Measurements from ENCODE around the gene UPP1. TPM values are rescaled to one million over a fixed set of nuclear protein-coding genes. Genes with fewer than 3 reads are reported as not detected.
"Not testable (repeated sequence)": the region's sequence is repeated elsewhere in the genome, so short reads cannot be mapped to it uniquely, and the experiment has no call there.

UPP1 gene
- total RNA-seq, 1 donor from 2014 or later = 48.5 TPM

DNA sequence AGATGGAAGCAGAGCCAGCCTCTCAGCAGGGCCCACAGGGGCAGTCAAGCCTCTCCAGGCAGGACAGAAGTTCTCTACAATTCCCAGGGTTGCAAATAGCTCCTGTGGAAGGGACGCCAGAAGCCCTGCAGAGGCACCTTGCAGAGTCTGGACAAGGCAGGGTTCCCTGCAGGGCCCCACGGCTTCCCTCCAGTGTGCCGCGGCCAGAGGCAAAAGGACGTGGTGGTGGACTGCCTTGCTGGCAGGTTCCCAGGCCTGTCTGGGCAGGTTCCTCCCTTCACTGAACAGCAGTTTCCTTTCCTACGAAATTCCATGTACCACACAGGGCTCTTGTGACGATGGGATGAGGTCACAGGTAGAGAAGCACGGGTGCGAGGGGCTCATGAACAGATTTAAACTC is 25.1 kb downstream of the UPP1 start:
- Mint-ChIP-seq H3K27ac (ENCODE audit: unreplicated experiment) (no peak overlapping the region), H3K36me3 (ENCODE audit: low read depth) (no peaks in the 10 kb centered on the region), H3K4me3 (ENCODE audit: unreplicated experiment) (no peak overlapping the region), H3K9me3 (ENCODE audit: low read depth) (no peaks in the 10 kb centered on the region), H3K27me3 (ENCODE audit: low read depth) (no peaks in the 10 kb centered on the region), H3K4me1 (ENCODE audit: low read depth) (peaks cover 15% of the 10 kb centered on the region)
- TF ChIP-seq, protein P1, sequence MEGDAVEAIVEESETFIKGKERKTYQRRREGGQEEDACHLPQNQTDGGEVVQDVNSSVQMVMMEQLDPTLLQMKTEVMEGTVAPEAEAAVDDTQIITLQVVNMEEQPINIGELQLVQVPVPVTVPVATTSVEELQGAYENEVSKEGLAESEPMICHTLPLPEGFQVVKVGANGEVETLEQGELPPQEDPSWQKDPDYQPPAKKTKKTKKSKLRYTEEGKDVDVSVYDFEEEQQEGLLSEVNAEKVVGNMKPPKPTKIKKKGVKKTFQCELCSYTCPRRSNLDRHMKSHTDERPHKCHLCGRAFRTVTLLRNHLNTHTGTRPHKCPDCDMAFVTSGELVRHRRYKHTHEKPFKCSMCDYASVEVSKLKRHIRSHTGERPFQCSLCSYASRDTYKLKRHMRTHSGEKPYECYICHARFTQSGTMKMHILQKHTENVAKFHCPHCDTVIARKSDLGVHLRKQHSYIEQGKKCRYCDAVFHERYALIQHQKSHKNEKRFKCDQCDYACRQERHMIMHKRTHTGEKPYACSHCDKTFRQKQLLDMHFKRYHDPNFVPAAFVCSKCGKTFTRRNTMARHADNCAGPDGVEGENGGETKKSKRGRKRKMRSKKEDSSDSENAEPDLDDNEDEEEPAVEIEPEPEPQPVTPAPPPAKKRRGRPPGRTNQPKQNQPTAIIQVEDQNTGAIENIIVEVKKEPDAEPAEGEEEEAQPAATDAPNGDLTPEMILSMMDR (IDR thresholded peaks at IDR 0.05) = no peak
- no peak for DNase-seq (ENCODE audit: low spot score)

DNA sequence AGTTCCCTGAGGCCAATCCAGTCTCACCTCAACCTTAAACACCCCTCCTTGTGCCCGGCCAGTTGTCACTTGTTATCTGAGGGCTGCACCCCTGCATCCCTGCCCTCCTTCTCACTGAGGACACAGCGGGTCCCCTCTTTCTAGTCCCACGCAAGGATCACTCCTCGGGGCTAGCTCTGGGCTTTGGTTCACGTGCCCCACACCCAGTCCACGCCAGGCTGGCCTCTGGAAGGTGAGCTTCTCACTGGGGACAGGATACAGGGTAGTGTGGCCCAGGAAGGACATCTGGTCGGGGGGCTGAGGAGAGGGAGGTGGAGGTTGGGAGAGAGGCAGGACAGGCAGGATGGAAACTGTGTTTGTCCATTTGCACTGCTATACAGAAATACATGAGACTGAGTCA is 25.5 kb downstream of the UPP1 start:
- TF ChIP-seq, protein P1 (IDR thresholded peaks at IDR 0.05) = no peak
- peaks cover 15% of the 10 kb centered on the region for H3K4me1 Mint-ChIP-seq (ENCODE audit: low read depth)
- H3K27ac Mint-ChIP-seq (ENCODE audit: unreplicated experiment) = no peak overlapping the region
- H3K27me3 Mint-ChIP-seq (ENCODE audit: low read depth) = no peaks in the 10 kb centered on the region
- no peaks in the 10 kb centered on the region for H3K36me3 Mint-ChIP-seq (ENCODE audit: low read depth)
- H3K4me3 Mint-ChIP-seq (ENCODE audit: unreplicated experiment) = no peak overlapping the region
- DNase-seq (ENCODE audit: low spot score) = no peak
- H3K9me3 Mint-ChIP-seq (ENCODE audit: low read depth) = no peaks in the 10 kb centered on the region

DNA sequence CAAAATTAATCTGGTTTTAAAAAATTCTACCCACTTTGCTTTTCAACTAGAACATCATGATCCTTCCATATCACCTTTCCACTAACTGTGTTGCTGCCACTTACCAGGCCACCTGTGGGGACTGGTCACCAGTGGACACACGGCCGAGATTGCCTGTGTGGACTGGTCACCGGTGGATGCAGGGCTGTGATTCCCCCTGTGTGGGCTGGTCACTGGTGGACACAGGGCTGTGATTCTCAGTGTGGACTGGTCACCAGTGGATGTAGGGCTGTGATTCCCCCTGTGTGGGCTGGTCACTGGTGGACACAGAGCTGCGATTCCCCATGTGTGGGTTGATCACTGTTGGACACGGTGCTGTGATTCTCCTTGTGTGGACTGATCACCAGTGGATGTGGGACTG is 27.0 kb downstream of the UPP1 start:
- Mint-ChIP-seq H3K27ac (ENCODE audit: unreplicated experiment) (no peak overlapping the region), H3K9me3 (ENCODE audit: low read depth) (no peaks in the 10 kb centered on the region), H3K36me3 (ENCODE audit: low read depth) (no peaks in the 10 kb centered on the region), H3K4me1 (ENCODE audit: low read depth) (peaks cover 15% of the 10 kb centered on the region), H3K27me3 (ENCODE audit: low read depth) (no peaks in the 10 kb centered on the region), H3K4me3 (ENCODE audit: unreplicated experiment) (no peak overlapping the region)
- TF ChIP-seq, protein P1 (IDR thresholded peaks at IDR 0.05) = no peak
- no peak for DNase-seq (ENCODE audit: low spot score)

DNA sequence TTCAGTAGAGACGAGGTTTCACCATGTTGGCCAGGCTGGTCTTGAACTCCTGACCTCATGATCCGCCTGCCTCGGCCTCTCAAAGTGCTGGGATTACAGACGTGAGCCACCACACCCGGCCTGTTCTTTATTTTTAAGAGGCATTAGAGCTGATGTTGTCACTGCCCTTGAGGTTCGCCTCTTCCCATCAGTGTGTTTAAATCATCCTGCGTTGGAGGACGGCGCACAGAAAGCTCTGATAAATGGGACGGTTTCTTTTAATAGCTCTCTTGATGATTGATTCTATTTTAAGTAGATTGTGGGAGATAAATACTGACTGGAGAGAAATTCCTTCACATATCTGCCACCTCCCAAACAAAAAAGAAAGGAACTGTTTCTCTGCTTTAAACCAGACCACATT is 29.0 kb downstream of the UPP1 start:
- H3K27ac Mint-ChIP-seq (ENCODE audit: unreplicated experiment) = no peak overlapping the region

DNA sequence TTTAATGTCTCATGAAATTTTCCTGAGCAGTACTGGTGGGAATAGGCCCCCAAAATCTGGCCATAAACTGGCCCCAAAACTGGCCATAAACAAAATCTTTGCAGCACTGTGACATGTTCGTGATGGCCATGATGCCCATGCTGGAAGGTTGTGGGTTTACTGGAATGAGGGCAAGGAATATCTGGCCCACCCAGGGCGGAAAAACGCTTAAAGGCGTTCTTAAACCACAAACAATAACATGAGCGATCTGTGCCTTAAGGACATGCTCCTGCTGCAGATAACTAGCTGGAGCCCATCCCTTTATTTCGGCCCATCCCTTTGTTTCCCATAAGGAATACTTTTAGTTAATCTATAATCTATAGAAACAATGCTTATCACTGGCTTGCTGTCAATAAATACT is 31.5 kb downstream of the UPP1 start:
- not testable (repeated sequence) for DNase-seq (ENCODE audit: low spot score)

More for the DNA sequence above, 29.0 kb downstream of the UPP1 start:
- no peak for DNase-seq (ENCODE audit: low spot score)
- Mint-ChIP-seq H3K9me3 (ENCODE audit: low read depth) (peaks cover 10% of the 10 kb centered on the region), H3K36me3 (ENCODE audit: low read depth) (peaks cover 3% of the 10 kb centered on the region), H3K4me3 (ENCODE audit: unreplicated experiment) (no peak overlapping the region), H3K4me1 (ENCODE audit: low read depth) (peaks cover 3% of the 10 kb centered on the region), H3K27me3 (ENCODE audit: low read depth) (no peaks in the 10 kb centered on the region)
- TF ChIP-seq, protein P1 (IDR thresholded peaks at IDR 0.05) = no peak

DNA sequence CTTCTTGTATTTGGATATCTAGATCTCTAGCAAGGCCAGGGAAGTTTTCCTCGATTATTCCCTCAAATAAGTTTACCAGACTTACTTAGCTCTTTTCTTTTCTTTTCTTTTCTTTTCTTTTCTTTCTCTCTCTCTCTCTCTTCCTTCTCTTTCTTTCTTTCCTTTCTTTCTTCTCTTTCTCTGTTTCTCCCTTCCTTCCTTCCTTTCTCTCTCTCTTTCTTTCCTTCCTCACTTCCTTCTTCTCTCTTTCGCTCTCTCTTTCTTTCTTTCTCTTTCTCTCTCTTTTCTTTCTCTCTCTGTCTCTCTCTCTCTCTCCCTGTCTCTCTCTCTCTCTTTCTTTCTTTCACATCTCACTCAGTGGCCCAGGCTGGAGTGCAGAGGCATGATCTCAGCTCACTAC is 37.0 kb downstream of the UPP1 start:
- peaks cover 24% of the 10 kb centered on the region for H3K9me3 Mint-ChIP-seq (ENCODE audit: low read depth)
- H3K27ac Mint-ChIP-seq (ENCODE audit: unreplicated experiment) = no peak overlapping the region
- H3K4me1 Mint-ChIP-seq (ENCODE audit: low read depth) = no peaks in the 10 kb centered on the region
- H3K27me3 Mint-ChIP-seq (ENCODE audit: low read depth) = no peaks in the 10 kb centered on the region
- H3K4me3 Mint-ChIP-seq (ENCODE audit: unreplicated experiment) = no peak overlapping the region
- no peak for DNase-seq (ENCODE audit: low spot score)
- peaks cover 5% of the 10 kb centered on the region for H3K36me3 Mint-ChIP-seq (ENCODE audit: low read depth)
- TF ChIP-seq, protein P1 (IDR thresholded peaks at IDR 0.05) = no peak

More for the DNA sequence above, 31.5 kb downstream of the UPP1 start:
- not testable (repeated sequence) for H3K27me3 Mint-ChIP-seq (ENCODE audit: low read depth); H3K4me3 Mint-ChIP-seq (ENCODE audit: unreplicated experiment); H3K36me3 Mint-ChIP-seq (ENCODE audit: low read depth); H3K27ac Mint-ChIP-seq (ENCODE audit: unreplicated experiment); H3K4me1 Mint-ChIP-seq (ENCODE audit: low read depth)
- H3K9me3 Mint-ChIP-seq (ENCODE audit: low read depth) = peaks cover 14% of the 10 kb centered on the region
